Fibroblast of pulmonary artery (primary cell): Measurements from ENCODE around the gene THOC5.
"Not testable (repeated sequence)": the region's sequence is repeated elsewhere in the genome, so short reads cannot be mapped to it uniquely, and the experiment has no call there.

Source experiments
- DNase-seq: peaks from one replicate; pipeline ENCODE4 v3.0.0-alpha.2; 2010; ENCODE audit warnings: low read depth
- H3K4me3 ChIP-seq: replicated peaks from 2 replicates; pipeline ENCODE4 v1.5.1; 2011; ENCODE audit warnings: low read depth, mild to moderate bottlenecking, control low read depth, low read length, moderate library complexity
- TF ChIP-seq, protein P1 (sequence below): IDR thresholded peaks from 2 replicates; pipeline ENCODE4 v1.5.1; 2011; ENCODE audit warnings: mild to moderate bottlenecking, control low read depth, low read length, inconsistent platforms; ENCODE audit errors: missing control alignments

Gene THOC5

DNA sequence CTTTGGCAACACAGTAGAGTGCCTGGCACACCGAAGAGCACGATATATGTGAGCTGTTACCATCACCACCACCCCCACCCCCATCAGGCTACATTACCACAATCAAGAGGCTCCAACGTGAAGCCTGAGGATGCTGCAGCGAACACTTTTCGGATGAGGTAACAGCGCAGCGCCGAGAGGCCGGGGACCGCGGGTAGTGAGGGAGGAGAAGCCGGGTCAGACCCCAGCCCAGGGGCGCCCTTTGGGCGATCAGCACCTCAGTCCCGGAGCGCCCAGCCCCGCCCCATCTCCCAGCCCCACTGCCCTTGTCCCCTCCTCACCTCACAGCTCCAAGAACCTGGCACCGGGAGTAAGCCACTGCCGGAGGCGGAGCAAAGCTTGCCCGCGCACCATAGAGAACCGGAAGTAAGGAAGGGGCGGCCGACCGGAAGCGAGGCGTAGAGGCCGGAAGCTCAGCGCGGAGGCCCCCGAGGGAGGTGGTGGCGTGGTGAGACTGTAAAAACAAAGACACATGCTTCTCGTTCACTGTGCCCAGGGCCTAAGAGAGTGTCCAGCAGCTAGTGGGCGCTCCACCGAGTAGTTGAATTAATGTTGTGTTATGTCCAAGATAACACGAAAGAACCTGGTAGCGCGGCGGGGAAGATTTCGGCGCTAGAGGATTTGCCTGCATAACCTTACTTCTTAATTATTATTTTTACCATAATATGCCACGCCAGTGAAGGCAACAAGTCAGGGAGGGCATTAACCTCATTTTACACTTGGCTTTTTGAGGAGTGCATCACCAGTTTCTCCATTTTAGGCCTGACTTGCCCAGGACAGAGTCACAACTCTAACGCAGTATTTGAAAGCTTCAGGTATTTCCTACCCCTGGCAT lies at the start of gene THOC5:
THOC5 (minus strand) TSS at position 407 of the 874 bp plus-strand sequence. CDS start 4,610 bp downstream, outside the sequence.
- TF ChIP-seq, protein P1, sequence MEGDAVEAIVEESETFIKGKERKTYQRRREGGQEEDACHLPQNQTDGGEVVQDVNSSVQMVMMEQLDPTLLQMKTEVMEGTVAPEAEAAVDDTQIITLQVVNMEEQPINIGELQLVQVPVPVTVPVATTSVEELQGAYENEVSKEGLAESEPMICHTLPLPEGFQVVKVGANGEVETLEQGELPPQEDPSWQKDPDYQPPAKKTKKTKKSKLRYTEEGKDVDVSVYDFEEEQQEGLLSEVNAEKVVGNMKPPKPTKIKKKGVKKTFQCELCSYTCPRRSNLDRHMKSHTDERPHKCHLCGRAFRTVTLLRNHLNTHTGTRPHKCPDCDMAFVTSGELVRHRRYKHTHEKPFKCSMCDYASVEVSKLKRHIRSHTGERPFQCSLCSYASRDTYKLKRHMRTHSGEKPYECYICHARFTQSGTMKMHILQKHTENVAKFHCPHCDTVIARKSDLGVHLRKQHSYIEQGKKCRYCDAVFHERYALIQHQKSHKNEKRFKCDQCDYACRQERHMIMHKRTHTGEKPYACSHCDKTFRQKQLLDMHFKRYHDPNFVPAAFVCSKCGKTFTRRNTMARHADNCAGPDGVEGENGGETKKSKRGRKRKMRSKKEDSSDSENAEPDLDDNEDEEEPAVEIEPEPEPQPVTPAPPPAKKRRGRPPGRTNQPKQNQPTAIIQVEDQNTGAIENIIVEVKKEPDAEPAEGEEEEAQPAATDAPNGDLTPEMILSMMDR: peak; percentile 67
- peak within 1 kb of the TSS; percentile 67 for H3K4me3 ChIP-seq
- peak; percentile 96 for DNase-seq

DNA sequence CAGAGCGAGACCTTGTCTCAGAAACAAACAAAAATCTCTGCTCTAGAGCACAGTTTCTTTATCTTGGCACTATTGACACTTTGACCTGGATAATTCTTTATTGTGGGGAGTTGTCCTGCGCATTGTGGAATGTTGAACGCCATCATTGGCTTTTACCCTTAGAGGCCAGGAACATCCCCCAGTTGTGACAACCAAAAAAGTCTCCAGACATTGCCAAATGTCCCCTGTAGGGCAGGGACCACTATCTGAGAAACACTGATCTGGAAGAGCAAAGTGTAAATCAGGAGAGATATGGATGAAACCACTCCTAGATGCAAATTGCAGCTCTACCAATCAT lies 45.1 kb upstream of the THOC5 start:
- TF ChIP-seq, protein P1: no peak
- H3K4me3 ChIP-seq: no peak overlapping the region
- no peak for DNase-seq

DNA sequence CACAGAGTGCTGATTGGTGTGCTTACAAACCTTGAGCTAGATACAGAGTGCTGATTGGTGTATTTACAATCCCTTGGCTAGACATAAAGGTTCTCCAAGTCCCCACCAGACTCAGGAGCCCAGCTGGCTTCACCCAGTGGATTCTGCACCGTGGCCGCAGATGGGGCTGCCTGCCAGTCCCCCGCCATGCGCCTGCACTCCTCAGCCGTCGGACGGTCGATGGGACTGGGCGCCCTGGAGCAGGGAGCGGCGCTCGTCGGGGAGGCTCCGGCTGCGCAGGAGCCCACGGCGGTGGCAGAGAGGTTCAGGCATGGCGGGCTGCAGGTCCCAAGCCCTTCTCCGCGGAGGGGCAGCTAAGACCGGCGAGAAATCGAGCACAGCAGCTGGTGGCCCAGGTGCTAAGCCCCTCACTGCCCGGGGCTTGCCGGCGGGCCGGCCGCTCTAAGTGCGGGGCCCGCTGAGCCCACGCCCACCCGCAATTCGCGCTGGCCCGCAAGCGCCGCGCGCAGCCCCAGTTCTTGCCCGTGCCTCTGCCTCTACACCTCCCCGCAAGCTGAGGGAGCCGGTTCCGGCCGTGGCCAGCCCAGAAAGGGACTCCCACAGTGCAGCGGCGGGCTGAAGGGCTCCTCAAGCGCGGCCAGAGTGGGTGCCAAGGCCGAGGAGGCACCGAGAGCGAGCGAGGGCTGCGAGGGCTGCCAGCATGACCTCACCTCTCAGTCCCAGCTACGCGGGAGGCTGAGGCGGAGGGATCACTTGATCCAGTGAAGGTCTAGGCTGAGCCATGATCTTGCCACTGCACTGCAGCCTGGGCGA lies 44.5 kb upstream of the THOC5 start:
- not testable (repeated sequence) for DNase-seq

DNA sequence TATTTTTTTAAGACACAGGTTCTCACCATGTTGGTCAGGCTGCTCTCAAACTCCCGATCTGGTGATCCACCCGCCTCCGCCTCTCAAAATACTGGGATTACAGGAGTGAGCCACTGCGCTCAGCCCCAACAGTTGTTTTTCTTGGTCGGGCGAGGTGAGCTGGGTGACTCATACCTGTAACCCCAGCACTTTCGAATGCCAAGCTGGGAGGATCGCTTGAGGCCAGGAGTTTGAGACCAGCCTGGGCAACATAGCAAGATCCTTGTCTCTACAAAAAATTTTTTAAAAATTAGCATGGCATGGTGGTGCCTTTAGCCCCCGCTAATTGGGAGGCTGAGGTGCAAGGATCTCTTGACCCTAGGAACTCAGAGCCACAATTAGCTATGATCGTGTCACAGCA lies 42.9 kb upstream of the THOC5 start:
- TF ChIP-seq, protein P1: no peak
- DNase-seq: no peak
- no peak overlapping the region for H3K4me3 ChIP-seq

More for the DNA sequence above, 44.5 kb upstream of the THOC5 start:
- H3K4me3 ChIP-seq: not testable (repeated sequence)

DNA sequence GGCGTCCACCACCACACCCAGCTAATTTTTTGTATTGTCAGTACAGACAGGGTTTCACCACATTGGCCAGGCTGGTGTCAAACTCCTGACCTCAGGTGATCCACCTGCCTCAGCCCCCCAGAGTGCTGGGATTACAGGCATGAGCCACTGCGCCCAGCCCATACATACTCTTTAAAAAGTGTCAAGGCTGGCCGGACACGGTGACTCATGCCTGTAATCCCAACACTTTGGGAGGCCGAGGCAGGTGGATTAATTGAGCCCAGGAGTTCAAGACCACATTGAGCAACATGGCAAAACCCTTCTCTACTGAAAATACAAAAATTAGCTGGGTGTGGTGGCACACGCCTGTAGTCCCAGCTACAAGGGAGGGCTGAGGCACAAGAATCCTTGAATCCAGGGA lies 40.9 kb upstream of the THOC5 start:
- H3K4me3 ChIP-seq, DNase-seq: not testable (repeated sequence)

DNA sequence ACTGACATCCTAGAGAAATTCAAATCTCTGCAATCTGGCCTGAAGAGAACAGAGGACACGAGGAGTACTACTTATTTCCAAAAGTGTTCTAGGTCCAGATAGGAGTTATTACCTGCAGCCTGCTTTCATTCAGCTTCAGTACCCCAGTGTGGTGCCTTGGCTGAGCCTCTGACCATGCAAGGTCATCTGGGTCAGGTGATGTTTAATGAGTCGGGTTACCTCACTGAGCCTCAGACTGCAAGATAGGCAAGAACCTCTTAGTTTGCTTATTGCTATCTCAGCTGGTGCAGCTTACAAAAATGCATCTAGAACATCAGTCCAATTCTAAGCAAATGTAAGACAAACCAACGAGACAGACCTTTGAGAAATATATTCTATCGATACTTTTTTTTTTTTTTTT lies 40.4 kb upstream of the THOC5 start:
- H3K4me3 ChIP-seq: no peak overlapping the region
- TF ChIP-seq, protein P1: no peak
- DNase-seq: no peak

DNA sequence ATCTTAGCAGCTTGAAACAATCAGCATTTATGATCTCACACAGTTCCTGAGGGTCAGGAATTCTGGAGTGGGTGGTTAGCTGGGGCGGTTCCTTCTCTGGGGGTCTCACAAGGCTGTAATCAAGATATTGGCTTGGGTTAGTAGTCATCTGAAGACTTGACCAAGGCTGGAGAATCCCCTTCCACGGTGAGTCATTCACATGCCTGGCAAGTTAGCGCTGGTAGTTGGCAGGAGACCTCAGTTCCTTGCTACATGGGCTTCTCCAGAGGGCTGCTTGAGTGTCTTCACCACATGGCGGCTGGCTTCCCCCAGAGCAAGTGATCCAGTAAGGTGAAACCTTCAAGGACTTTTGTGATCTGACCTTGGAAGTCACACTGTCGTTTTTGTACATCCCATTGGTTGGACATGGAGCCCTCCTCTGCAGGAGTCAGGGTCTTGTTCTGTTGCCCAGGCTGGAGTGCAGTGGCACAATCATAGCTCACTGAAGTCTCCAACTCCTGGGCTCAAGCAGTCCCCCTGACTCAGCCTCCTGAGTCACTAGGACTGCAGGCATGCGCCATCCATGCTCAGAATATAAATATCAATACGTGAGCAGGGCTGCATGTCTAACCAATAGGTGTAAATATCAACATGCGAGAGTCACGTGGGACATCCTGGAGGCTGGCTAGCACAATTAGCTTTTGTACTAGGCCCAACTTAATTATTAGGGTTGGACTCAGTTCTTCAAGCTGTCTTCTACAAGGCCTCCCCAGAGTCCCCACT lies 34.6 kb upstream of the THOC5 start:
- TF ChIP-seq, protein P1: no peak
- H3K4me3 ChIP-seq: no peak overlapping the region
- DNase-seq: peak; percentile 84

DNA sequence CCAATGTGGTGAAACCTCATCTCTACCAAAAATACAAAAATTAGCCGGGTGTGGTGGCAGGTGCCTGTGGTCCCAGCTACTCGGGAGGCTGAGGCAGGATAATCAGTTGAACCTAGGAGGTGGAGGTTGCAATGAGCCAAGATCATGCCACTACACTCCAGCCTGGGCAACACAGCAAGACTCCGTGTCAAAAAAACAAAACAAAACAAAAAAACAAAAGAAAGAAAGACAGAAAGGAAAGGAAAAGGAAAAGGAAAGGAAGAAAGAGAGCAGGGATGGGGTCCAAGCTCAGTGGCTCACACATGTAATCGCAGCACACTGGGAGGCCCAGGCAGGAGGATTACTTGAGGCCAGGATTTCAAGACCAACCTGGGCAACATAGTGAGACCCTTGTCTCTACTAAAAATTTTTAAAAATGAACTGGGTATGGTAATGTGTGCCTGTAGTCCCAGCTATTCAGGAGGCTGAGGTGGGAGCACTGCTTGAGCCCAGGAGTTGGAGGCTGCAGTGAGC lies 32.7 kb upstream of the THOC5 start:
- not testable (repeated sequence) for DNase-seq

More for the DNA sequence above, 32.7 kb upstream of the THOC5 start:
- not testable (repeated sequence) for H3K4me3 ChIP-seq
